GM18511 (cell line): ENCODE data around the gene FBXO42.
"Not testable (repeated sequence)": the region's sequence is repeated elsewhere in the genome, so short reads cannot be mapped to it uniquely, and the experiment has no call there.

Experiments
- ATAC-seq: cut with Tn5 transposase; IDR thresholded peaks from one replicate; pipeline ENCODE4 v1.9.1; 2021; ENCODE audit warnings: mild to moderate bottlenecking, moderate library complexity; ENCODE audit not compliant: unreplicated experiment

The FBXO42 gene

DNA sequence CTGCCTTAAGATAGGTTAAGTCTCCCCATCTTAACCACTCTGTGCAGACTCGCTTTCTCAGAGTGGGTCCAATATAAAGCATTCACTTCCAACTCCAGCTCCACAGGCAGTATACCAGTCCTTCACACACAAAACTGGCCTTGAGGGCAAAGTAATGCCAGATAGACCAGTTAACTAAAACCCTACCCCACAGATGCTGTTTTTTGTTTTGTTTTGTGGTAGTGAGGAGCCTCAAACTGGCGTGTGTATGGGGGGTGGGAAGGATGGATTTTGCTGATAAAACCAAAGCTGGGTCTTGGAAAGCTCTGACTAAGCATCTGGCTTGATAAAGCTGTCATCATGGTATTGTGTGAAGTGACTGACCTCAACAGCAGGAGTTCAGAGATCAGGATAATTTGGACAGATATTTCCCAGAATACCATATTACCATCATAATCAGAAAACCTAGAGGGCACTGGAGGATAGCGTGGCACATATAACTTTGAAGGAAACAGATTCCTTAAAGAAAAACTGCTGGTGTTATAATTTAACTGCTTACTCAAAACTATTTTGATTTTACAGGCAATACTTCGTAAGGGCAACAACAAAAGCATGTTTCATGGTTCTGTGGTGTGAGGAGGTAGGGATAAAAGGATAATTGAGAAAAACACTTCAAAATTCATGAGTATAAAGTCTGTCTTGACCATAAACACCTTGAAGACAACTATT, 85.7 kb downstream of the FBXO42 start:
- no peak for ATAC-seq

DNA sequence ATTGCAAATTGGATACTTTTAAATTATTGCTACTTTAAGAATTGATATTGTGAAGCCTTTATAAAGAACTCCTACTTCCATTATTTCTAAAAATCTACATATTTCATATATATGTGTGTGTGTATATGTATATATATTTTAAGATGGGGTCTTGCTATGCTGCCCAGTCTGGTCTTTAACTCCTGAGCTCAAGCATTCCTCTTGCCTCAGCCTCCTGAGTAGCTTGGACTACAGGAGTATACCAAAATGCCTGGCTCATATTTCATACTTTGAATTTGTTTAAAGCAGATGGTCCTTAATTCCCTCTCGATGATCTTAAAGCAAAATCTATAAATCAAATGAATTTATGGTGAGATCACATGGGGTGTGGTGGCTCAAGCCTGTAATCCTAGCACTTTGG, 90.2 kb downstream of the FBXO42 start:
- ATAC-seq: no peak

DNA sequence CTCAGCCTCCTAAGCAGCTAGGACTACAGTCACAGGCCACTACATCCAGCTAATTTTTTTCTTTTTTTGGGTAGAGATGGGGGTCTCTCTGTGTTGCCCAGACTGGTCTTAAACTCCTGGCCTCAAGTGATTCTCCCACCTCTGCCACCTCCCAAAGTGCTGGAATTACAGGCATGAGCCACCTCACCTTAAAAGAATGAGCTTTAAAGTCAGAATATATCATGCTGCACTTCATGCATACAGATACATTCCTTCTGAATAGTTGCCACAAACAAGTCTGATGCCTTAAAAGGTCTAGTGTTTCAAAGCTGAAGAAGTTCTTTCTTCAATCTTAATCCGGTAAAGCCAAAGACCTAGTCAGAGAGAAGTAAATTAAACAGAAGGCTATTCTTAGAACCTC, 91.5 kb downstream of the FBXO42 start:
- ATAC-seq: no peak

DNA sequence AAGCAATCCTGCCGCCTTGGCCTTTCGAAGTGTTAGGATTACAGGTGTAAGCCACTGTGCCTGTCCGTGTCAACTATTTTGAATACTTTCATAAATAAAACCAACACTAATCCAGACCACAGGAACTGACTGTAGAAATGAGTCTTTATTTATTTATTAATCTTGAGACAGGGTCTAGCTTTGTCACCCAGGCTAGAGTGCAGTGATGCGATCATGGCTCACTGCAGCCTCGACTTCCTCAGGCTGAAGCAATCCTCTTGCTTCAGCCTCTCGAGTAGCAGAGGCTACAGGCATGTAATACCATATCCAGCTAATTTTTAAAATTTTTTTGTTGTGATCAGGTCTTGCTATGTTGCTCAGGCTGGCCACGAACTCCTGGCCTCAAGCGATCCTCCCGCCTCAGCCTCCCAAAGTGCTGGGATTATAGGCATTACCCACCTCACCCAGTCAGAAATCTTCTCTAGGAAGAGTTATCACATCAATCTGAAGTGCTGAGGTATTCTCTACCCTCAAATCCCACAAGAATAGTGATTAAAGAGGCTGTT, 93.6 kb downstream of the FBXO42 start:
- no peak for ATAC-seq

DNA sequence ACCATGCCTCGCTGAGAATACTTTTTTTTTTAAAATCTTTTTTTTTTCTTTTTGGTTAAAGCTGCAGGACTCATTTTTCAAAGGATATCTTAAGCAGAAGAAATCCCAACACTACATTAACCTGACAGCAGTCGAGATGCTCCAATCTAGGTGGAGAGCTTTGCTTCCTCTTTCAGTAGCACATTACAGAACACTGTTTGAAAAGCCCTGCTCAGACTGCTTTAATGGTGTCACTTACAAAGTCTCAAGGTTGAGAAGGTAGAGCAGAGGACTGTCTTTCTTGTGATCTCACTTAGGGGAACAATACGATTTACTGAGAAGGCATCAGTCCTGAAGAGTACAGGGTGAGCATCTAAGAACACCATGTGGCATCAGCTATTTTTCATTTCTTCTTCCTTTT, 94.3 kb downstream of the FBXO42 start:
- no peak for ATAC-seq

DNA sequence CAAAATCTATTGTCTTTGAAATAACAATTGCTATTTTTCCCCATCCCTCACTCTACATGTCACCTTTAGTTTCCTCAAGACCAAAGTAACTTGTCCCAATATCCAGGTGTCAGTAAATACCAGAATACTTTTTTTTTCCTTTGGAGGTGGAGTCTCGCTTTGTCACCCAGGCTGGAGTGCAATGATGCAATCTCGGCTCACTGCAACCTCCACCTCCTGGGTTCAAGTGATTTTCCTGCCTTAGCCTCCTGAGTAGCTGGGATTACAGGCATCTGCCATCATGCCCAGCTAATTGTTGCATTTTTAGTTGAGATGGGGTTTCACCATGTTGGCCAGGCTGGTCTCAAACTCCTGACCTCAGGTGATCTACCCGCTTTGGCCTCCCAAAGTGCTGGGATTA, 94.7 kb downstream of the FBXO42 start:
- not testable (repeated sequence) for ATAC-seq

DNA sequence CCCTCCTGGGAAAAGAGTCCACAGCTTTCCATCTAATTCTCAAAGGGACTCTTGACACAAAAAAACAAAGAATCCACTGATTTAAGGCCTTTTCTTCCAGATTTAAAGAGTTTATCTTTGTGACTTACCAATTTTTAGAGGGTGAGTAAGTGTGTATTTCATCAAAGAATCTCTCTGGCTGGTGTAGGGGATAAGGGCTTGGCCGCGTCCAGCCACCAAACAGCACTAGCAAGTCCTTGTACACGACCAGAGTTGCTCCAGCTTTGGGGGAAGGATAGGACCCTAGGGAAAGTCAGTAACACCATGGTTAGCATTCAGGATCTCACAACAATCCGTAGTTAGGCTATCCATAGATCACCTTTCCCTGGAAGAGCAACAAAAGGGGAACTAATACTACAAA, 95.8 kb downstream of the FBXO42 start:
- ATAC-seq: no peak

DNA sequence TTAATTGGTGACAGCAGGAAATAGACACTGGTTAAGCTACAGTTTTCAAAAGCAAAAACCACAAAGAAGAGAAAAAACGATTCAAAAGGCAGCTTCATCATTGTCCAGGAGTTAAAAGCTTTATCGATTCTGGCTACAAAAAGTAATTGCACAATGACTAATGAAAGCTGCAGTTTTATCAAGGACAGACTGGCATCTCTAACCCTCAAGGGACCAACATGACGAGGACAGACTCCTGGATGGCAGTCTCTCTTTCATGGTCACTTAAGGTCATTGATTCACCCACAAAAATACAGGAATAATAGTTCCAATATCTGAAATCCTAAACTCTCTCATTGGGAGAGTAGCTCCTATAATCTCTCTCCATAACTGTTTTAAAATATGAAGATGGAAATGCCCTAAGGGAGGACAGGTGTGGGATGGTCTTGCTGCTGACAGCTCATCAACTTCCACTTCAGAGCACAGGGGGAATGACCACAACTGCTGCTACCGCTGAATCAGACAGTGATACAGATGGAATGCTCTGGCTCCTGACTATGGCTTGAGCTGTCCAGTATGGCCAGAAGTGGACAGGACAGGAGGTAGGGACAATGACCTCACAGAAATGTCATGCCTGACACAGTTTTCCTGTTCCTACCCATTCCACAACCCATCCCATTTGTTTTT, 97.9 kb downstream of the FBXO42 start:
- ATAC-seq: no peak

DNA sequence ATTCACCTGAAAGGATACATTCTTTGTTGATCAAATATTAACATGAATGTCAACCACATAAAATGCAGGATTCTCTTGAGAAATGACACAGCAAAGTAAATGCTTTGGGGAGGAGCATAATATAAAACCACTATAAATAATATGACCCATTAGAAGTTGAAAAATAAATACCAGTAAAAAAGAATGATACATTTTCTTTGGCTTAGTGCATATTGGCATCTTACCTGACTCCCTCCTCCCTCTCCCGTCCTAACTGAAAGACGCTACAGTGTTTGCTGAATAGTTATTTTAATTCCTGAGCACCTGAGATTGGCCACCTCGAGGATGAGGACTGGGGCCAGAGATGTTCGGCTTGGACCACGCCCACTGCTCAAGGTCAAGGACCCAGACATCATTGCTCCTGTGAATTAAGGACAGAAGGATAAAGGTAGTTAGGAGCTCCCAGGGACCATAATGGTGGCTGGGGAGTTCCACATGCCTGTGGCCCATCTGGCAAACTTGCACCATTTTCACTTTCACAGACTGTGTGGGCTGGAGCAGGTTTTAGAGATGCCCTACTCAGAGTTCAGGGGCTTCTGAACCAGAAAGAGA, 98.9 kb downstream of the FBXO42 start:
- no peak for ATAC-seq

DNA sequence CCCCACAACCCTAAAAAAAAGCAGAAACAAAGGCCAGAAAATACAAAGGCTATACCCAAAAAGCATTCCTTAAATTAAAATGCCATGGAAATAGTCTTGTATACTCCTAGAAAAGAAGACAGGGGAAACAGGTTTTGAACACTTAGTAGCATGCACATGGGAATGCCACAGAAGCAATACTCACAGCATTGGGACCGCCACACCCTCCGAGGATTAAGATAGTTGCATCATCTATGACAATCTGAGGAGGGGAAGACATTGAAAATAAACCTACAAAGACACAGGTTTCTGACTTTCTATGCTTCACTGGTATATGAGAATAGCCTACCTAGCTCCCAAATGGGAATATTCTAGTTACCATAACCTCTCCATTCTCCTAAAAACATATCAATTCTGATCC, 99.4 kb downstream of the FBXO42 start:
- ATAC-seq: no peak

DNA sequence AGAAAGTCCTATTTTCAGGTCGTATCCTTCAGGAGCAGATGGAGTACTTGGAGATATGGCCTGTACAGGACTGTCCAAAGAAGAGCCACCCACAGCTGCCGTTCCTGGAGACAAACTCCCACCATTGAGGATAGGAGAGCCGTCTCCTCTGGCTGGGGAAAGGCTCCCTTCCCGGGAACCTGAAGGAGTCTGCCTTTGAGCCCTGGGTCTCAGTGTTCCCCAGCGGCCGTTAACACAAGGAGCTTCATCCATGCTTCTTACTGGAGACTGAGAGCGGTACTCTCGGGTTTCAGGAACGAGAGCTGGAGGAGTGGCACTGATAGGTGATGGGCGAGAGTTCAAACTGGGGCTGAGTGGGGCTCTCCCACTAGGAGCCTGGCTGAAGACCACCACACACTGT, 100.9 kb downstream of the FBXO42 start:
- no peak for ATAC-seq

DNA sequence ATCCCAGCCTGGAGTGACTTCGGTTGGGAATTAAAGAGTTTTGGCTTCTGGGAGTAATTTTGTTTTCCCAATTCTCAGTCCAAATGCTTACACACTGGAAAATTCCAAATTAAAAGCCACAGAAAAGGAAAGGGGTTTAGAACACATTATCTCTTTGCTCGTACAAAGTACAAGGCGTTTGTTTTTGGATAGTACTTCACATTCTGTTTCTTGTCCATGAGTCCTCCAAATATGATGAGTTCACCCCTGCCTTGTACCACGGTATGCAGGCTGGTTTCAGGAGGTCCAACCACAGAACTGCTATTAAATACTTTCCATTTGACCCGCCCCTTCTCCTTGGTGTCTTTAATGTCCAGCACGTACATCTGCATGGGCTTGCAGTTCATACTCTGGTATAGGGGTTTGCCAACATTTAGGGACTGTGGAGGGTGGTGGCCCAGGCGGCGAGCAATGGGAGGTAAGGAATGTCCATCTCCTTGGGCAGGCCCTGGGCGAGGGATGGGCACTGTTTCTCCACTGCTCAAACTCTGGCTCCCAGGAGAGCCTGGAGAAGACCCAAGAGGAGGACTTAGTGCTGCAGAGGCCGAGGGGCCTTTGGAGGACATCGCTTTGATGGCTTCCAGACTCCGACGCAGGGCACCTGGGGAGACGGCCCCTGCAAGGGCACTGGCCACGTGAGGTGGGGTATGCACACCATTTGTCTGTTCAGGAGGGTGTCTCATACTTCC, 101.6 kb downstream of the FBXO42 start:
- ATAC-seq: no peak

DNA sequence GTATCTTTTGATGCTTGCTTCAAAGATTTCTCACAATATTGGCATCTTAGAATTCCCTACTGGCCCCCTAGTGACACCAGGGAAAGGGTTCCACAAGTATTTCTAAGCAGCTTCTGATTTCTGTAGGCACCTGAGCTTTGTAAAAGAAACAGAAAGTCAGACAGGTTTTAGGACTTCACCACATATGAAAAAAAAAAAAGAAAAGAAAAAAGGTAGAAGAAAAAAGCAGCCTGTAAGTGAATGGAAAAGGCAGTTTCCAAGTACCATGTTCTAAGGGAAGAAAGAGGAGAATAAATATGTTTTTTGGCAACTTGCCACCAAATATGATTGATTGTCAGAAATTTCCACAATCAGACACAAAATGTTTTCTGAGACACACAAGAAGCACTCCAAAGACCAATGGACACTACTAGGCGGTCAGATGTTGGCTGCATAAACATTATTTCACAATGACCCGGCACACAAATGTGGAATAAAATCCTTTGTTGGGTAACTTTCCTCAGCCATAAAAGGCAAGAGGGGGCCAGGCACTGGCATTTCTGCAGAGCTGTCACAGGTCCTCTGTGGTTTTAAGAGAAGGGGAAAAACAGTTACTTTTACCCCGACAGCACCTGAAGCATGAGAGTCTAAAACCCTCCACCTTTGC, 102.6 kb downstream of the FBXO42 start:
- ATAC-seq: no peak

DNA sequence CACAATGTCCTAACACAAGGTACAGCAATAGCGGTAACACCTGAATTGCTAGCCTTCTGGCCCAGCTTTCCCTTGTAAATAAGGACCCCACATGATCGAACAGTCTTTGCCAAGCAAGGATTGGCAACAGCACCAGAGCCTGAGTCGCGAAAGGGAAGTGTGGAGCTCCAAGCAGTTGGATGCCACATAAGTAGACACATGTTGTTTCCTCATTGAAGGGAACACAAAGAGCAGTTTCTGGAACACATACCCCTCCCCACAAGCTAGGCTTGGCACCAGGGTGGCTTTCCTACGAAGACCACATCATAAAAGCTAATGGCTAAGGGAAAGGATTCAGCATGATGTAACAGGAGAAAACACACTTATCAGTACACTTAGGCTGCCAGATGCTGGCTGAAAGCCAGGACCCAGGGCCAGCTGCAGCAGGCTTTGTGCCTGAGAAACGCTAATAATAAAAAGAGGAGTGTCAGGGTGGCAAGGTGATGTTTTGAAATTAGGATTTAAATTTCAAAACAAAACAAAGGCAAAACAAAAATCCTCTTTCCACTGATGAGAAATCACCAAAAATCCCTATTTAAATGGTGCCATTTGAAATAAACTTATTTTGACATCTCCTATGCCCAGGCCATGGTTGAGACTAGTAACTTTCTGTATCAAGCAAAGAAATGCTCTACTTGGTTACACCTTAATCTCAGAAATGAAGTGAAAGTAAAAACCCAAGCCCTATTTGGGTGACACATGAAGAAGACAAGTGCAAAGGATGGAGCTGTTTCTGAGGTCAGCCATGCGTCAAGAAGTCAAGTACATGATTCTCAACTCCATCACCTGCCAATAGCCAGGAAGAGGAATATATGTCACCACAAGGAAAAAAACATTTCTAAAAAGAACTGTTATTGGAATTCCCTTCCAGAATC, 103.4 kb downstream of the FBXO42 start:
- ATAC-seq: no peak

DNA sequence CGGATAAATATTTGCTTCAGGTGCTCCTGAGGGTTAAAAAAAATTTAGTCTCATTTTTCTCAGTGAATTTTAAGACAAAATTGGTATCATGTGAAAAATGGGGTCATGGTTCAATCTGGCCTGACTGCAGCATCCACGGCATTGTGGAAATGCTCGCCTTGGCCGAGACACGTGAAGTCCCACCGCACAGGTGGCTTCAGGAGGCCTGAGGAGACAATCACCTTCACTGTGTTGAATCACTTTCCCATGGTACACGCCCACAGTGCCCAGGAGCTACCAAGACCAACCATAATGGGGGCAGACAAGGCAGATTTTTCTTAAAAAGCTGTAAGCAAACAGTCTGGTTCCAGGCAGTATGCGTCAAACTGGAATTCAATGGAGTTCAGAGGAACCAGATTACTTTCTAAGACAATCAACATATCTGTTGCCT, 104.3 kb downstream of the FBXO42 start:
- no peak for ATAC-seq

DNA sequence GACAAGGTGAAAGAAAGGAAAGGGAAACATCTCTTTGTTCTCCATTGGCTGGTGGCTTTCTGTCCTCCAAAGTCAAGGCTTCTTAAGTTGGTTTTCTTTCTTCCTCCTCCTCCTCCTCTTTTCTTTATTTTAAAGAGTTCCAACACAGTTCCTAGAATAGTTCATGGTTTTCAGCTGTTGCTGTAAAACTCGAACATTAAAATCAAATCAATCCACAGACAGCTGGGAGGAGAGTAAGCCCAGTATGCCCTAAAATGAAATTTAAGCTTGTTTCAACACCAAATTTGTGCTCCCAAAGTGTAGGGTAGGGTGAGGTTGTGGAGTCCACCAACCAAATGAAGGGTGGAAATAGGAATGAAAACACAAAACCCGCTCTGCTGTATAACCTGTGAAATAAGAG, 104.8 kb downstream of the FBXO42 start:
- ATAC-seq: no peak

DNA sequence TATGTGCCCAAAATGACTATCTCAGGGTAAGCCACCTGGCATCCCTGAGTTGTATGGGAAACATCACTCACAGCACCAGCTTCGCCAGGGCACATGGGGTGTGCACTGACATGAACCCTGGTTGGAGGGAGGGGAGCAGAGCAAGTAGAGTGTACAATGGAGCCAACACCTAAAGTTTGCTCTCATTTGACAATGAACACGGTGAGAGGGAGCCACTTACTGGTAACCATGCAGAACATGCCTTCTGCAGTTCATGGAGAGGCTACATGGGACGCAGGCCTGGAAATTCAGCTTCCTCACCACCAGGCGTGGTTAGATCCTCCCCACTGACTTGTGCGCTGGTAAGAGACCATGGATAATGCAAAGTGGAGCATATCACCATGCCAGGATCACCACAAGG, 105.3 kb downstream of the FBXO42 start:
- no peak for ATAC-seq

DNA sequence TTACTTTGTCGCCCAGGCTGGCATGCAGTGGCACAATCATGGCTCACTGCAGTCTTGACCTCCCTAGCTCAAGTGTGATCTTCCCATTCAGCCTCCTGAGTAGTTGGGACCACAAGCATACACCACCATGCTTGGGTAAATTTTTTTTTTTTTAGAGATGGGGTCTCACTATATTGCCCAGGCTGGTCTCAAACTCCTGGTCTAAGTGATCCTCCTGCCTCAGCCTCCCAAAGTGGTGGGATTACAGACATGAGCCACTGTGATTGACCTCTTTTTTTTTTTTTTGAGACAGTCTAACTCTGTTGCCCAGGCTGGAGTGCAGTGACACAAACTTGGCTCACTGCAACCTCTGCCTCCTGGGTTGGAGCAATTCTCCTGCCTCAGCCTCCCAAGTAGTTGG, 106.0 kb downstream of the FBXO42 start:
- ATAC-seq: not testable (repeated sequence)

DNA sequence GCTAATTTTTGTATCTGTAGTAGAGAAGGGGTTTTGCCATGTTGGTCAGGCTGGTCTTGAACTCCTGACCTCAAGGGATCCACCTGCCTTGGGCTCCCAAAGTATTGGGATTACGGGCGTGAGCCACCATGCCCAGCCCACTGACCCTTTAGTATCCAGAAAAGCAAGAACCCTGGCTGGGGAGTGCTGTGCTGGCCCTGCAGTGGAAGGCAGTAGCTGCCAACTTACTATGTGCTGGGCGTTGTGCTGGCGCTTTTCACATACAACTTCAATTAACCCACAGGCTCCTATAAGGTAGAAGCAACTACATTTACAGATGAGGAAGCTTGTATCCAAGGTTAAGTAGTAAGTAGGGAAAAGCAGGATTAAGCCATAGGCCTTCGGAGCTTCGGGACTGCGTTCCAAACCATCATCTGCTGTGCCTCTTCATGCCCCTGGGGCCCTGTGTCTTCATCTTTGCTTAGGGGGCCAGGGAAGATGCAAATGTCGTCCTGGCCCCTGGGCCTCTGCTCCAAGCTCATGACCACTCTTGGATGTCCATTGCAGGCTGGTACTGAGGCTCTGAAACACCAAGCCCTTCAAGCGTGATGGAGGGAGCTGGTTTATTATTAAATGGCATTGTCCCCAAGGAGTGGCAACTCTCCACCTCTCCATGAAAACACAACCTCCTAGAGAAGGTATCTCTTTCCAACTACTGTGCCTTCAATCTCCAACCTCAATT, 106.6 kb downstream of the FBXO42 start:
- ATAC-seq: no peak
